SU-DHL-6 (cell line): Measurements from ENCODE around the gene DNAH11.

ENCODE experiments used
- EZH2phosphoT487 ChIP-seq: fragments of 200-600 bp; sonication (generic), shearing (Covaris generic); conservative IDR thresholded peaks from 2 replicates; pipeline ENCODE4 v1.6.1; 2018; ENCODE audit warnings: mild to moderate bottlenecking, antibody characterized with exemption, low read length, moderate library complexity, mixed read lengths
- TF ChIP-seq, protein P1 (sequence below): fragments of 200-600 bp; sonication (generic); IDR thresholded peaks from one replicate; pipeline ENCODE4 v1.5.1; 2017; ENCODE audit warnings: antibody characterized with exemption, mild to moderate bottlenecking, low read length, moderate library complexity; ENCODE audit not compliant: insufficient read depth, poor library complexity, severe bottlenecking

DNA sequence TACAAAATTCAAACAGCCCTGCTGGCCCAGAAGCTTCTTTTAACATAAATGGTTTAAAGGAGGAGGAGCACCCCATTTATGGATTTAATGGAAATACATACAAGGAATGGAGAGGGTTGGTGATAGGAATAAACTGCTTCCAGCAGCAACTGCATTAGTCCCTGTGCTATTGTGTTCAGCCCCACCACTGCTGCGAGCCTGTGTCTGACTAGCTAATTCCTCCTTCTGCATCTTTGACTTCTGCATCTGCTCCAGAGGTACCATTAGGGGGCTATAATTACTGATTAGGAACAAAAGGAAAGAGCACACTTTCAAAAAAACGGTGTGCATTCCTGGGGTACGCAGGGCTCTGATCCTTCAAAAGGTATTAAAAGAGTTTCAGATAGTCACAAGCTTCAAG is 378.1 kb downstream of the DNAH11 start:
- TF ChIP-seq, protein P1, sequence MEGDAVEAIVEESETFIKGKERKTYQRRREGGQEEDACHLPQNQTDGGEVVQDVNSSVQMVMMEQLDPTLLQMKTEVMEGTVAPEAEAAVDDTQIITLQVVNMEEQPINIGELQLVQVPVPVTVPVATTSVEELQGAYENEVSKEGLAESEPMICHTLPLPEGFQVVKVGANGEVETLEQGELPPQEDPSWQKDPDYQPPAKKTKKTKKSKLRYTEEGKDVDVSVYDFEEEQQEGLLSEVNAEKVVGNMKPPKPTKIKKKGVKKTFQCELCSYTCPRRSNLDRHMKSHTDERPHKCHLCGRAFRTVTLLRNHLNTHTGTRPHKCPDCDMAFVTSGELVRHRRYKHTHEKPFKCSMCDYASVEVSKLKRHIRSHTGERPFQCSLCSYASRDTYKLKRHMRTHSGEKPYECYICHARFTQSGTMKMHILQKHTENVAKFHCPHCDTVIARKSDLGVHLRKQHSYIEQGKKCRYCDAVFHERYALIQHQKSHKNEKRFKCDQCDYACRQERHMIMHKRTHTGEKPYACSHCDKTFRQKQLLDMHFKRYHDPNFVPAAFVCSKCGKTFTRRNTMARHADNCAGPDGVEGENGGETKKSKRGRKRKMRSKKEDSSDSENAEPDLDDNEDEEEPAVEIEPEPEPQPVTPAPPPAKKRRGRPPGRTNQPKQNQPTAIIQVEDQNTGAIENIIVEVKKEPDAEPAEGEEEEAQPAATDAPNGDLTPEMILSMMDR = no peak
- no peak for TF ChIP-seq EZH2phosphoT487
